Measurements from ENCODE around the gene ZNF778. TPM values are rescaled to one million over a fixed set of nuclear protein-coding genes. Genes with fewer than 3 reads are reported as not detected.
A peak's percentile ranks its signal among the peaks of the same experiment; 100 is the strongest.

Gene ZNF778
- total and polyA plus RNA-seq, 2 of the 13 experiments (the other 11 are each of a cell fraction or from before 2014, with no cell fraction given), result 3.8 to 7.2 TPM

GRCh38 chr16:89285381-89285780 is 67.9 kb downstream of the ZNF778 start:
- H3K36me3 ChIP-seq (replicated peaks in 1 of 2; ENCODE audit: control insufficient read depth in 1 of 2, insufficient read depth in 2 of 2, low read length in 2 of 2), result peaks cover 60 to 90% of the 10 kb centered on the region in 2 experiments
- POLR2A ChIA-PET, result no interaction called here
- in situ Hi-C loops (cut with HindIII; ENCODE audit: extremely low pct_ligation_motif_present, low pct_unique_long_range_greater_than_20kb), result no loop called here
- H3K4me1 ChIP-seq (ENCODE audit: insufficient read depth, low read length), result no peaks in the 10 kb centered on the region
- ATAC-seq (no peak), DNase-seq (ENCODE audit: low spot score) (no peak), FAIRE-seq (no peak)
- TF ChIP-seq RBM22 (optimal IDR thresholded peaks at IDR 0.05; ENCODE audit: low read length), result peak; percentile 79
- no peak for TF ChIP-seq ZBTB40 (IDR thresholded peaks at IDR 0.05)
- 0 out of 2 replicates have a peak, but pooled peaks have one; percentile 15 for TF ChIP-seq ZBTB40 (CRISPR knock-in tag; IDR thresholded peaks at IDR 0.05)
- no peak for TF ChIP-seq ZNF570 (CRISPR knock-in tag; IDR thresholded peaks at IDR 0.05; ENCODE audit: borderline replicate concordance)
- no peaks in the 10 kb centered on the region for H3K27me3 ChIP-seq (ENCODE audit: control insufficient read depth in 1 of 2, insufficient read depth in 2 of 2, low read length in 2 of 2)
- no peaks in the 10 kb centered on the region for H3K9me3 ChIP-seq (ENCODE audit: low read length)
- H3K79me2 ChIP-seq (ENCODE audit: insufficient read depth, low read length), result no peaks in the 10 kb centered on the region
- no peak overlapping the region for H3K27ac ChIP-seq (ENCODE audit: extremely low read length, insufficient read depth, low read length)
- intact Hi-C loops (cut with micrococcal nuclease; ENCODE audit: unreplicated experiment), result no loop called here
- no peak overlapping the region for H3K9ac ChIP-seq (ENCODE audit: insufficient read depth, low read depth, low read length)
- WGBS (ENCODE audit: low lambda C conversion rate), result 96% methylated on average over 17 of the region's 17 CpGs
- CTCF ChIA-PET (ENCODE audit: low intra/inter-chr PET ratio, low total read pairs), result no interaction called here
- H3K4me3 ChIP-seq (replicated peaks in 1 of 3; ENCODE audit: insufficient read depth in 1 of 3, low read depth in 2 of 3, low read length in 3 of 3), result no peak overlapping the region
- H3K4me2 ChIP-seq (ENCODE audit: low read depth, low read length), result no peak overlapping the region
- peaks cover 11% of the 10 kb centered on the region; the same call in 1 of the 2 replicates for H4K20me1 ChIP-seq (ENCODE audit: insufficient read depth, low read length)
- no peak overlapping the region for H2AFZ ChIP-seq (ENCODE audit: low read length)
- no TSS peak for BruUV-seq (replicated peaks)

Measured in HepG2 (cell line).